Prostate gland (tissue), 2 donors: ENCODE results near the gene DTYMK.

Experiments
- CTCF ChIP-seq, 4 experiments: fragments of 200-600 bp in 2 of 4; fragments of 450-650 bp in 2 of 4; sonication (generic) in 2 of 4; IDR thresholded peaks; 1 replicate in 3 of 4; 2 replicates in 1 of 4; pipeline ENCODE4 v1.5.1; 2016 to 2019; ENCODE audit warnings: antibody characterized with exemption in 4 of 4, mild to moderate bottlenecking in 2 of 4, moderate library complexity in 2 of 4
- POLR2A ChIP-seq: fragments of 450-650 bp; IDR thresholded peaks from one replicate; pipeline ENCODE4 v1.6.1; 2016; ENCODE audit warnings: antibody characterized with exemption, mild to moderate bottlenecking
- POLR2AphosphoS5 ChIP-seq: sonication (generic); formaldehyde crosslinking; IDR thresholded peaks from one replicate; pipeline ENCODE4 v1.6.1; 2017; ENCODE audit warnings: antibody characterized with exemption

GRCh38 chr2:241734467-241735208 is 48.0 kb upstream of the DTYMK start, which contains the start of gene D2HGDH:
- TF ChIP-seq CTCF (IDR thresholded peaks at IDR 0.05) (peak in 1 of 4 experiments; percentile 3), POLR2AphosphoS5 (no peak), POLR2A (peak; percentile 77)
